Right ventricle myocardium superior (tissue), 1 donor: Measurements from ENCODE around the gene CAP2. TPM values are rescaled to one million over a fixed set of nuclear protein-coding genes. Genes with fewer than 3 reads are reported as not detected.

ENCODE experiments used
- ATAC-seq: fragments of 200-7000 bp; cut with Tn5 transposase; one replicate; pipeline ENCODE4 v1.9.1; 2020; ENCODE audit warnings: mild to moderate bottlenecking; ENCODE audit not compliant: poor library complexity
- DNase-seq: peaks from one replicate; pipeline ENCODE4 v3.0.0-alpha.2; 2020
- intact Hi-C: fragments of 100-400 bp; cut with DNase I; formaldehyde crosslinking; loops from one replicate; pipeline ENCODE4 v1.11.2; 2022
- long read RNA-seq: library from polyadenylated mRNA; unstranded; transcript quantifications from one replicate; pipeline ENCODE4 v2.0.0, GENCODE V29; 2021
- total RNA-seq: library from RNA; stranded (reverse); fragmentation: NEBNext Ultra II Directional; extraction: Animal tissue kit (Norgen Biotek cat#: 25700); gene quantifications from one replicate; pipeline ENCODE4 v1.2.1, GENCODE V29; 2021
- donor health status: DM: no; HTN: yes; CAD: no; lungs with severe emphysema.

The CAP2 gene
- total RNA-seq = 118 TPM
- long read RNA-seq, transcript CAP2-201 (13 exons, 3,316 nt) = major isoform, 354 of 388 reads
- long read RNA-seq, partial matches to known transcripts = 19 of 388 reads
- long read RNA-seq, other reads (novel, unspliced or antisense) = 14 of 388 reads

GRCh38 chr6:17392978-17393891 lies at the start of gene CAP2:
CAP2 (plus strand) TSS chr6:17393595; CDS start chr6:17421556, 27,961 bp downstream.
- ATAC-seq (peak; percentile 93), DNase-seq (peak; percentile 77)
- intact Hi-C loops = loop anchor here (10.0 kb wide), 1 partner anchor 98 kb away; no protein-coding TSS in a partner anchor

GRCh38 chr6:17347012-17347411 lies 46.4 kb upstream of the CAP2 start:
- DNase-seq = no peak
- intact Hi-C loops = no loop called here
- no peak for ATAC-seq

GRCh38 chr6:17349427-17349826 lies 44.0 kb upstream of the CAP2 start:
- ATAC-seq = no peak
- no peak for DNase-seq
- intact Hi-C loops = no loop called here

GRCh38 chr6:17352302-17352701 lies 41.1 kb upstream of the CAP2 start:
- intact Hi-C loops = no loop called here
- DNase-seq (no peak), ATAC-seq (no peak)

- ATAC-seq = no peak
- DNase-seq = no peak
Observed at GRCh38 chr6:17353440-17354175, 39.8 kb upstream of the CAP2 start.

GRCh38 chr6:17354700-17355403 lies 38.5 kb upstream of the CAP2 start:
- DNase-seq (no peak), ATAC-seq (no peak)
- intact Hi-C loops = no loop called here

More at GRCh38 chr6:17353440-17354175, 39.8 kb upstream of the CAP2 start:
- intact Hi-C loops = no loop called here

- ATAC-seq (no peak), DNase-seq (no peak)
- intact Hi-C loops = no loop called here
Observed at GRCh38 chr6:17355404-17355774, 38.0 kb upstream of the CAP2 start.

GRCh38 chr6:17358515-17358914 lies 34.9 kb upstream of the CAP2 start:
- intact Hi-C loops = no loop called here
- no peak for DNase-seq
- ATAC-seq = no peak

GRCh38 chr6:17360564-17360963 lies 32.8 kb upstream of the CAP2 start:
- DNase-seq (no peak), ATAC-seq (no peak)
- intact Hi-C loops = no loop called here

- no peak for DNase-seq
- ATAC-seq = no peak
- intact Hi-C loops = no loop called here
Observed at GRCh38 chr6:17361013-17361412, 32.4 kb upstream of the CAP2 start.

GRCh38 chr6:17365961-17366360 lies 27.4 kb upstream of the CAP2 start:
- DNase-seq (no peak), ATAC-seq (no peak)
- intact Hi-C loops = no loop called here

GRCh38 chr6:17367868-17368267 lies 25.5 kb upstream of the CAP2 start:
- DNase-seq = no peak
- intact Hi-C loops = no loop called here
- no peak for ATAC-seq

GRCh38 chr6:17381424-17382147 lies 11.8 kb upstream of the CAP2 start:
- DNase-seq (no peak), ATAC-seq (no peak)
- intact Hi-C loops = no loop called here

GRCh38 chr6:17385660-17386059 lies 7.7 kb upstream of the CAP2 start:
- ATAC-seq = no peak
- intact Hi-C loops = no loop called here
- no peak for DNase-seq

GRCh38 chr6:17388365-17388764 lies 5.0 kb upstream of the CAP2 start:
- no peak for DNase-seq
- no peak for ATAC-seq
- intact Hi-C loops = no loop called here

GRCh38 chr6:17389274-17389847 lies 4.0 kb upstream of the CAP2 start:
- intact Hi-C loops = no loop called here
- ATAC-seq (no peak), DNase-seq (no peak)

GRCh38 chr6:17390276-17390675 lies 3.1 kb upstream of the CAP2 start:
- ATAC-seq (no peak), DNase-seq (no peak)
- intact Hi-C loops = loop anchor here (10.0 kb wide), 1 partner anchor 95 kb away; no protein-coding TSS in a partner anchor

GRCh38 chr6:17391976-17392375 lies 1.4 kb upstream of the CAP2 start:
- ATAC-seq (no peak), DNase-seq (no peak)
- intact Hi-C loops = loop anchor here (10.0 kb wide), 1 partner anchor 97 kb away; no protein-coding TSS in a partner anchor
